ENCODE results near the gene EHHADH.
A peak's percentile ranks its signal among the peaks of the same experiment; 100 is the strongest.
"Not testable (repeated sequence)": the region's sequence is repeated elsewhere in the genome, so short reads cannot be mapped to it uniquely, and the experiment has no call there.

Gene EHHADH

DNA sequence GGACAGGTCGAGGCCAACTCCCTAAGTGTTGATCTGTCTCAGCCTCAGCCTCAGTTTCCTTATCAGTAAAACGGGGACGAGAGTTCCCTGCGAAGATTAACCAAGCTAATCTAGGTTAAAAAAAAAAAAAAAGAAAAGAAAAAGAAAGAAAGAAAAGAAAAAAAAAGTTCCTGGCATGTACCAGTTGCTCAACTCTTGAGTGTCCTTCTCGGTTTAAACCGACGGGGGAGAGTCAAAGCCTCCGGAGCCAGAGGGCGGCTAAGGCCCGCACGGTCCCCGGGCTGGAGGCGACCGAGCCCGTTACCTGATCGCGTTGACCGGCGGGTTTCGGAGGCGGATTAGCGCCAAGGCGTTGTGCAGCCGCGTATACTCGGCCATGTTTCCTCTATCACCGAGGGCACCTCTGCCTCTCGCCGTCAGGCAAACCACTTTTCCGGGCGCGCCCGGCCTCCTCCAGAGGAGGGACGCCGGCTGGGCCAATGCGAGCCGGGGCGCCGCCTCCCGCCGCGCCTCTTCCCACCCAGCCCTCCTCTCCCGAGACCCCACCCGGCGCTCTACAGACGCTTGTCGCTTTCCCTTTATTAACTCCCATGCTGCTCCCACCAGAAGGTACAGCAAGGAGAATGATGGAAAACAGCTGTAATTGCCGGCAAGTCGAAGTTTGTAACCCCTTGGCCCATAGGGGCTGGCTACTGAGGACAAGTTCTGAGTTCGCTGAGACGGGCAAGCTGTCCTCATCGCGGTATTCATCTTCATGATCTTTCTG, at the start of gene EHHADH:
Gene EHHADH, minus strand, starts transcription at position 405 of the 766 bp plus-strand sequence. Its CDS starts 27 bp downstream, at position 378.
- DNase-seq (ENCODE audit: low read depth in 2 of 2), result peak; percentile 12 to 14

DNA sequence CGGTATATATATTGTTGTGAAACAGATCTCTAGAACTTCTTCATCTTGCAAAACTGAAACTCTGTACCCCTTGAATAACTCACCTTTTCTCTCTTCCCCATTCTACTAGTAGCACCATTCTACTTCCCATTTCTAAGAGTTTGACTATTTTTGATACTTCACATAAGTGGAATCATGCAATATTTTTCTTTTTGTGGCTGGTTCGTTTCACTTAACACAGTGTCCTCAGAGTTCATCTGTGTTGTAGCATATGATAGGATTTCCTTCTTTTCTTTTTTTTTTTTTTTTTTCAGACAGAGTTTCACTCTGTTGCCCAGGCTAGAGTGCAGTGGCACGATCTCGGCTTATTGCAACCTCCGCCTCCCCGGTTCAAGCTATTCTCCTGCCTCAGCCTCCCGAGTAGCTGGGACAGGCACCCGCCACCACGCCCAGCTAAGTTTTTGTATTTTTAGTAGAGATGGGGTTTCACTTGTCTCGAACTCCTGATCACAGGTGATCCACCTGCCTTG, 46.1 kb upstream of the EHHADH start:
- DNase-seq (ENCODE audit: low read depth in 2 of 2), result not testable (repeated sequence)

DNA sequence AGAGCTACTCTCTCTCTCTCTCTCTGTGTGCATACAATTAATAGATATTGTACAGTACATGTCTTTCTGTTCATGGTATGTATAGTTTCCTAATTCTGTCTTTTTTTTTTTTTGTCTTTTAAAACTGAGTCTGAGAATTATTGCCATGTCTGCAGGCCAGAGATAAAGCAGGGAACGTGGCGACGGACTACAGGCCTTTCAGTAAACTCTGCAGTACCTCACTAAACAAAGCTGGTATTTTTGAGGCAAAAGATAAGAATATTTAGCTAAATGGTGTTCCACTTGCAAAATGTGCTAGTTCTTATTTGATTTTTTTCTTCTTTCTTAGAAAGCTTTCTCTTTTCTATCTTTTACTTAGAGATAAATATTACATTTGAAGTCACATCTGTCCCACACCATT, 44.0 kb upstream of the EHHADH start:
- DNase-seq (ENCODE audit: low read depth in 2 of 2), result no peak

GRCh38 chr3:185292238-185292637, 38.4 kb upstream of the EHHADH start:
- no peak for DNase-seq (ENCODE audit: low read depth in 2 of 2)

- DNase-seq (ENCODE audit: low read depth in 2 of 2), result no peak
Observed at GRCh38 chr3:185290266-185290665, 36.4 kb upstream of the EHHADH start.

- no peak for DNase-seq (ENCODE audit: low read depth in 2 of 2)
Observed at GRCh38 chr3:185283374-185283935, 29.6 kb upstream of the EHHADH start.

DNA sequence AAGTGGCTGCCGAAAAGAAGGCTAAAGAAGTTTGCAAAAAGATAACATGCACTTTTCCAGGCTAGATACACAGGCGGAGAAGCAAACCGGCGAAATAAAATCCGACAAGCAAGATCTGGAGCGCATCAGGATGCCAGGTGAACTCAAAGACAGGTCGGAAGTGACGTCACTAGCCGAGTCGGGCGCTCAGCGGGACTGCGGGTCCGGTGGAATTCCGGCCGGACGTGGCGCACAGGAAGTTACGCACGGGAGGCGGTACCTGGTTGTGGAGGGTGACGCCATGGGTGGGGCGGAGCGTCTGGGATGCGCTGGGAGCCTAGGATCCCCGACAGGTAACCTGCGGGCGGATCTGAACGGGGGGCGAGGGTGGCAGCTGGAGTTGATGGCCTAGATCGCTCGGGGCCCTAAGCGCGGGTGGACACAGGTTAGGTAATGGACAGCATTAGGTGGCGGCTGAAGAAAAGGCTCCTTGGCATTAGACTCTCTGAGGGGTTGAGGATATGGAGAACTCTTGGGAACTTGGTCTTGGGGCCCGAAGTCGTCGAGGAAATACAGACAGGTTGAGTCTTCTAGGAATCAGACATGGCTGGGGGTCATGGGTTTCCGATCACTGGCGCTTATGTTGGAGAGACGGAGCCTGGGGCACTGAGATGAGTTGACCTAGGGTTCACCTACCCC, 29.0 kb upstream of the EHHADH start:
- peak; percentile 89 to 94 for DNase-seq (ENCODE audit: low read depth in 2 of 2)

DNA sequence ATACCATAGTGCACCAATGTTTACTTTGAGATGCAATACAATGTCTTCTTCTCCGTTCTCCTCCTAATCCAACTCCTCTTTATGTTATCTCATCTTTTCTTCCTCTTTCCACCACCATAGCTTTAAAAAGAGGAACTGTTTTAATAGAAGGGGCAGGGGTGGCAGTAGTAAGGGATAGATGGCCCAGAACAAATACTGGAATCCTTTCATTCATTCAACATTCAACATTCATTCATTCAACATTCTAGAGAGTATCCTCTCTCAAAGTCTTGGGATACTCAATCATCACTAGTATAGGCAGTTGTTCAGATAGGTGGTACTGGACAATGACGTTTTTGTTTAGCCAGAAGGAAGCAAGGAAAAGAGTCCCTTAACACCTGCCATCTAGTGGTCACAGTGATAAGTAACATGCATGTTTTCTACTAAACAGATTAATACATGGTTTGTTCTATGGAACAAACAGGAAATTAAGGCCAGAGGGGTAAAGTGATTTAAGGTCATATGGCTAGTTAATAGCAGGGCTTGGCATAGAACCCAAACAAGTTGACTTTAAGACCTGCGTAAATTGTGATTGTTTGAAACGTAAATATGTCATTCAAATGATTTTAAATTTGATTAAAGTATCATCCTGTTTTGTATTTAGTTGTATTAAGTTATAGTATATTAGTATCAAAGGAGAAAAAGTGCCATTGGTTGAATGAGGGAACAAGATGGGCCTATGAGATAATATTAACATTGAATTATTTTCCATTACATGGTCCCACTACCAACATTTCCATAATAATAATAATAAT, 26.9 kb upstream of the EHHADH start:
- DNase-seq (ENCODE audit: low read depth in 2 of 2), result no peak

DNA sequence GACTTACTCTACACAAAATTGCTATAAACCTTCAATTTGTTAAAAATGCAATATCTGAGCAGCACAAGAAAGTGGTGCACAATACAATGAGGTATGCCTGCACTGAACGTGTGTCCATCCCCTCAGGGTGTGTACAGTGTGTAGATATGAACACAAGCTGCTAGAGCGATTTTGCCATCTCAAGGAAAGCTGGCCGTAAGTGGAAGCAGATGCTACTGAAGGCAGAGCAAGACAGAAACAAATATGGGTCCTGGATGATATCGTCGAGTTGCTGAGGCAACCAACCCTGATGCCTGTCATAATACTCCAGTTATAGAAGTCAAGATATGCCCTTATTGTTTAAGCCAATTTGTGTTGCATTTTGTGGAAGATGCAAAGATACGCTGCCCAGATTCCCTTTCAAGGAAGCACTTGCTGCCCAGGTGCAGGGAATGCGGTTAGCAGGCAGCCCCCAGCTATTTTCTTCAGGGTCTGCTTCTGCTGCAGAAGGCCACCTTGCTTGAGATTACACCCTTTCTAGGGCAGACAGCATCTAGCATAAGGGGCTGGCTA, 25.8 kb upstream of the EHHADH start:
- DNase-seq (ENCODE audit: low read depth in 2 of 2), result no peak

DNA sequence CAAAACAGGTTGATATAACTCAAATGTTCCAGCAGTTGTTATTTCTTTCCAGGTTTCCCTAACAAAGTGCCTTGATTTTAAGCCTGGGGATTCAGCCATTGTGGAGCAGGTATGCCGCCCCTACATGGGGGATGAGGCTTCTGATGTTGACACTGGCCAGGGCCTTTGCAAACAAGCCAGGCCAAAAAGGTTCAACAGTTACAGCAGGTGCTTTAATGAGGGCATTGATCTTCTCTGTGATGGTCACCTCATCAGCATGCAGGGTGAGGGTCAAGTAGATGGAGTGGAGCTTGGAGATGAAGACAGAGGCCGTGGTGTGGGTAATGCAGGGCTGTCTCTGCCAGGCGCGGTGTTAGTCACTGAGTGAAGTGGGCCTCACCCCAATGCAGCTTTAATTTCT, 22.6 kb upstream of the EHHADH start:
- no peak for DNase-seq (ENCODE audit: low read depth in 2 of 2)

GRCh38 chr3:185272033-185272432, 18.2 kb upstream of the EHHADH start:
- DNase-seq (ENCODE audit: low read depth in 2 of 2), result no peak

- DNase-seq (ENCODE audit: low read depth in 2 of 2), result no peak
Observed at GRCh38 chr3:185270956-185271332, 17.1 kb upstream of the EHHADH start.

- no peak for DNase-seq (ENCODE audit: low read depth in 2 of 2)
Observed at GRCh38 chr3:185270262-185270955, 16.6 kb upstream of the EHHADH start.

DNA sequence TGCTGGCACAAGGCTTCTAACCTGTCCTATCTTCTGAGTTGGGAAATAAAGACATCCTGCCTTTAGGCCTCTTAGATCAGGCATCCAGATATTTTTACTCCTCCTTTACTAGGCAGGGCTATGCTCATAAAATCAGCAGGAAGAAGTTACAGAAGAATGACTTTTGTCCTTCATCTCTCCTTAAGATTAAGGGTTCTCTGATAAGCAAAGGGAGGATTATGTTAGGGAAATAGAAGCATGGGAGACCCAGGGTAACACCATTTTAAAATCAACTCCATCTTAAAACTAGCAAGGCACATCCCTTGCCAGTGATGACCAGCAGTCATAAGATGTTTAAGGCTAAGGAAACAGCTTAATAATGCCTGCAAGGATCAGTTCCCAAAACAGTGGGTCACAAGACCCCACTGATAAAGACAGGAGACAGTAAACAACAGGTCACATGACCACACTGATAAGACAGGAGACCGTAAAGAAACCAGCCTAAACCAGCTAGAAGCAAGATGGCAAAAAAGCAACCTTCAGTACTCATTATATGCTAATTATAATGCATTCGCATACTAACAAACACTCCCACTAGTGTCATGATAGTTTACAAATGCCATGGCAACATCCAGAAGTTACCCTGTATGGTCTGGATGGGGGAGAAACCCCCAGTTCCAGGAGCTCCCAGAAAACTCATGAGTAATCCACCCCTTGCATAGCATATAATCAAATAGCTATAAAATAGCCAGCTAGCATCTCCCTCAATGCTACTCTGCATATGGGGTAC, 14.5 kb upstream of the EHHADH start:
- DNase-seq (ENCODE audit: low read depth in 2 of 2), result no peak

- DNase-seq (ENCODE audit: low read depth in 2 of 2), result no peak
Observed at GRCh38 chr3:185267193-185267592, 13.3 kb upstream of the EHHADH start.

DNA sequence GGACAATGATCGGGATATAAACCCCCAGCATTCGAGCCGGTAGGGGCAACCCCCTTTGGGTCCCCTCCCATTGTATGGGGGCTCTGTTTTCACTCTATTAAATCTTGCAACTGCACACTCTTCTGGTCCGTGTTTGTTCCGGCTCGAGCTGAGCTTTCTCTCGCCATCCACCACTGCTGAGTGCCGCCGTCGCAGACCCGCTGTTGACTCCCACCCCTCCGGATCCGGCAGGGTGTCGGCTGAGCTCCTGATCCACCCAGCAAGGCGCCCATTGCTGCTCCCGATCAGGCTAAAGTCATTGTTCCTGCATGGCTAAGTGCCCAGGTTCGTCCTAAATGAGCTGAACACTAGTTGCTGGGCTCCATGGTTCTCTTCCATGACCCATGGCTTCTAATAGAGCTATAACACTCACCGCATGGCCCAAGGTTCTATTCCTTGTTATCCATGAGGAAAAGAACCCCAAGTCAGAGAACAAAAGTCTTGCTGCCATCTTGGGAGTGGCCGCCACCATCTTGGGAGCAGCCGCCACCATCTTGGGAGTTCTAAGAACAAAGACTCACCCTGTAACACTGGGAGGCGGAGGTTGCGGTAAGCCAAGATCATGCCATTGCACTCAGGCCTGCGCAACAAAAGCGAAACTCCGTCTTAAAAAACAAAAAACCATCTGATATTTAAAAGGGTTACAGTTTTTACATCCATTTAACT, 11.2 kb upstream of the EHHADH start:
- no peak for DNase-seq (ENCODE audit: low read depth in 2 of 2)

DNA sequence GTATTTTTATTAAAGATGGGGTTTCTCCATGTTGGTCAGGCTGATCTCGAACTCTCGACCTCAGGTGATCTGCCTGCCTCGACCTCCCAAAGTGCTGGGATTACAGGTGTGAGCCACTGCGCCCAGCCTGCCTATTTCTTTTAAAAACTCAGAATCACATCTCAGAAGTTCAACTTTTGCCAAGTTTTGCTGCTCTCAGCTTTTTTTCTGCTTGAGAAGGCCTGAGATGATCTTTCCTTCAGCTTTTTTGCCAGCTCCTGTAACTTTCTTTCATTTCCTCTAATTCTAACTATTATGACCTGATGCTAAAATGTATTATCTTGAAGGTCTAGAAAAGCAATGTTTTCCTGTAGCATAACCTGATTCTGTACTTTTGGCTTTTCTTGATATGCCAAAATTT, 9.6 kb upstream of the EHHADH start:
- no peak for DNase-seq (ENCODE audit: low read depth in 2 of 2)

GRCh38 chr3:185257334-185257733, 3.5 kb upstream of the EHHADH start:
- DNase-seq (ENCODE audit: low read depth in 2 of 2), result no peak

GRCh38 chr3:185254799-185255198, 950 bp upstream of the EHHADH start:
- DNase-seq (ENCODE audit: low read depth in 2 of 2), result no peak

GRCh38 chr3:185253133-185253532, 716 bp downstream of the EHHADH start:
- DNase-seq (ENCODE audit: low read depth in 2 of 2), result not testable (repeated sequence)

Data from activated CD8-positive, alpha-beta memory T cell treated with anti-CD3 and anti-CD28 coated beads for 4 hours (primary cell).